Ovary (tissue), 9 donors: ENCODE results near the gene SEBOX. TPM values are rescaled to one million over a fixed set of nuclear protein-coding genes. Genes with fewer than 3 reads are reported as not detected.

ENCODE experiments used
- DNase-seq, 5 donors: peaks; one replicate each; pipeline ENCODE4 v3.0.0-alpha.2; 2019 to 2020
- H3K27ac ChIP-seq, 2 donors: fragments of 200-600 bp; one replicate each; pipeline versions ENCODE4 v1.5.1 to v1.8.0; 2019 to 2022
- H3K27me3 ChIP-seq: fragments of 200-600 bp; one replicate; pipeline ENCODE4 v1.8.0; 2022
- H3K36me3 ChIP-seq: fragments of 200-600 bp; sonication (generic); one replicate; pipeline ENCODE4 v1.5.1; 2019
- H3K4me1 ChIP-seq: one replicate; pipeline ENCODE4 v1.8.1; 2013; ENCODE audit warnings: mild to moderate bottlenecking, moderate library complexity; ENCODE audit not compliant: insufficient read depth
- H3K4me3 ChIP-seq: fragments of 200-600 bp; sonication (generic); one replicate; pipeline ENCODE4 v1.5.1; 2017
- H3K9me3 ChIP-seq, 2 donors: fragments of 200-600 bp in 1 of 2; sonication (generic) in 1 of 2; one replicate each; pipeline versions ENCODE4 v1.5.1 to v1.8.1; 2013 to 2019; ENCODE audit warnings: mild to moderate bottlenecking in 1 of 2, moderate library complexity in 1 of 2
- CTCF ChIP-seq, 3 donors: fragments of 450-650 bp in 2 of 3; fragments of 200-600 bp in 1 of 3; IDR thresholded peaks; one replicate each; pipeline versions ENCODE4 v1.5.1 to v1.8.0; 2016 to 2022; ENCODE audit warnings: antibody characterized with exemption in 3 of 3, mild to moderate bottlenecking in 1 of 3
- EP300 ChIP-seq: sonication (generic); formaldehyde crosslinking; IDR thresholded peaks from one replicate; pipeline ENCODE4 v1.6.1; 2017; ENCODE audit warnings: antibody characterized with exemption
- POLR2A ChIP-seq: fragments of 450-650 bp; IDR thresholded peaks from one replicate; pipeline ENCODE4 v1.6.1; 2017; ENCODE audit warnings: antibody characterized with exemption, mild to moderate bottlenecking, moderate library complexity
- WGBS, 3 donors: extraction: QIAGEN DNeasy Blood & Tissue Kit in 1 of 3; methylation state at CpG; one replicate each; pipeline versions ENCODE4 v1.1.5 to v1.1.7; 2013 to 2017; 5-methylcytosine and 5-hydroxymethylcytosine counted together
- intact Hi-C, 4 donors: fragments of 100-400 bp; cut with DNase I; formaldehyde crosslinking; loops; one replicate each; pipeline versions ENCODE4 v1.11.0 to v1.15.1; 2022 to 2023
- polyA plus RNA-seq, 2 donors: library from polyadenylated mRNA; stranded (reverse); fragments of 200-250 nt in 1 of 2; fragments of 350-450 nt in 1 of 2; fragmentation: Illumina TruSeq in 1 of 2; extraction: RNeasy Lipid Tissue Mini Kit (QIAGEN cat#74804) in 1 of 2; gene quantifications; one replicate each; pipeline ENCODE4 v1.2.3, GENCODE V29; 2013 to 2014
- total RNA-seq, 7 donors: library from RNA; depleted of rRNA in 2 of 7; stranded (reverse); fragments of >200 nt in 2 of 7; fragmentation: NEBNext Ultra II Directional in 3 of 7; extraction: Animal tissue kit (Norgen Biotek cat#: 25700) in 3 of 7; gene quantifications; one replicate each; pipeline versions ENCODE4 v1.1.0 to v1.2.4, GENCODE V29; 2016 to 2023
- donor health status: DM: no; HTN: no; CAD: no; lungs with moderate emphysema.
- donor health status: DM: no; HTN: no; CAD: no.
- donor health status: Bipolar disorder and iron deficiency.
- donor health status: DM: yes; HTN: yes; CAD: no.
- donor health status: DM: no; HTN: no; CAD: no.
- donor health status: DM: yes; HTN: yes; CAD: no.

SEBOX gene
- total and polyA plus RNA-seq, 9 donors = not detected

GRCh38 chr17:28324781-28325180 is 40.2 kb downstream of the SEBOX start:
- Histone ChIP-seq H3K9me3 (no peaks in the 10 kb centered on the region), H3K27me3 (no peaks in the 10 kb centered on the region), H3K27ac (no peak overlapping the region), H3K4me3 (no peak overlapping the region), H3K36me3 (no peaks in the 10 kb centered on the region), H3K4me1 (peaks cover 2% of the 10 kb centered on the region)
- 92 to 96% (median 94%) methylated on average over 3 of the region's 3 CpGs for WGBS, 3 donors
- intact Hi-C loops = loop anchor here in 1 of 4 donors (10.0 kb wide), 1 partner anchor 290 kb away; no protein-coding TSS in a partner anchor
- TF ChIP-seq CTCF (IDR thresholded peaks at IDR 0.05) (no peak), POLR2A (no peak), EP300 (no peak)
- no peak for DNase-seq

GRCh38 chr17:28324267-28324745 is 40.7 kb downstream of the SEBOX start:
- DNase-seq = no peak
- H3K9me3 ChIP-seq = no peaks in the 10 kb centered on the region
- WGBS, 3 donors = 83 to 87% (median 84%) methylated on average over 5 of the region's 5 CpGs
- intact Hi-C loops = loop anchor here in 1 of 4 donors (10.0 kb wide), 1 partner anchor 290 kb away; no protein-coding TSS in a partner anchor
- no peaks in the 10 kb centered on the region for H3K36me3 ChIP-seq
- no peak for TF ChIP-seq CTCF (IDR thresholded peaks at IDR 0.05)
- no peak for TF ChIP-seq EP300
- no peak for TF ChIP-seq POLR2A
- no peak overlapping the region for H3K4me3 ChIP-seq
- H3K27ac ChIP-seq = no peak overlapping the region
- H3K4me1 ChIP-seq = peaks cover 2% of the 10 kb centered on the region
- H3K27me3 ChIP-seq = no peaks in the 10 kb centered on the region

GRCh38 chr17:28320215-28321061 is 44.6 kb downstream of the SEBOX start:
- Histone ChIP-seq H3K27me3 (no peaks in the 10 kb centered on the region), H3K4me1 (peaks cover 6% of the 10 kb centered on the region), H3K9me3 (no peaks in the 10 kb centered on the region), H3K4me3 (no peak overlapping the region), H3K27ac (no peak overlapping the region), H3K36me3 (no peaks in the 10 kb centered on the region)
- no peak for TF ChIP-seq CTCF (IDR thresholded peaks at IDR 0.05)
- TF ChIP-seq POLR2A = no peak
- TF ChIP-seq EP300 = no peak
- intact Hi-C loops = loop anchor here in 1 of 4 donors (10.0 kb wide), 1 partner anchor 286 kb away; no protein-coding TSS in a partner anchor
- 60 to 66% (median 66%) methylated on average over 8 of the region's 8 CpGs for WGBS, 3 donors
- DNase-seq = no peak

GRCh38 chr17:28319598-28319935 is 45.4 kb downstream of the SEBOX start:
- WGBS, 3 donors = 1 to 2% (median 1%) methylated on average over 7 of the region's 7 CpGs
- H3K4me1 ChIP-seq = peaks cover 6% of the 10 kb centered on the region
- H3K36me3 ChIP-seq = no peaks in the 10 kb centered on the region
- intact Hi-C loops = no loop called here
- DNase-seq = no peak
- peak overlapping the region in 1 of 2 donors; percentile 62 for H3K27ac ChIP-seq
- H3K4me3 ChIP-seq = peak overlapping the region; percentile 50
- TF ChIP-seq EP300 = no peak
- TF ChIP-seq CTCF (IDR thresholded peaks at IDR 0.05) = no peak
- no peak for TF ChIP-seq POLR2A
- no peaks in the 10 kb centered on the region for H3K9me3 ChIP-seq
- no peaks in the 10 kb centered on the region for H3K27me3 ChIP-seq
